Activated CD4-positive, alpha-beta T cell treated with anti-CD3 and anti-CD28 coated beads, Interleukin-2, amount 10 ng/mL, durations not matched to agents 24 days and 14 days (primary cell): ENCODE data around the gene SESN3. TPM values are rescaled to one million over a fixed set of nuclear protein-coding genes. Genes with fewer than 3 reads are reported as not detected.
"Not testable (repeated sequence)": the region's sequence is repeated elsewhere in the genome, so short reads cannot be mapped to it uniquely, and the experiment has no call there.

Source experiments
- DNase-seq: peaks from one replicate; pipeline ENCODE4 v3.0.0; 2022
- H3K27ac Mint-ChIP-seq: one replicate; pipeline ENCODE4 v1.8.0; 2022; ENCODE audit warnings: mild to moderate bottlenecking, mixed read lengths
- H3K27me3 Mint-ChIP-seq: one replicate; pipeline ENCODE4 v1.8.0; 2022; ENCODE audit warnings: mixed read lengths
- H3K36me3 Mint-ChIP-seq: one replicate; pipeline ENCODE4 v1.8.0; 2022; ENCODE audit warnings: low read depth, mild to moderate bottlenecking, mixed read lengths
- H3K4me1 Mint-ChIP-seq: one replicate; pipeline ENCODE4 v1.8.0; 2021; ENCODE audit warnings: mixed read lengths
- H3K4me3 Mint-ChIP-seq: one replicate; pipeline ENCODE4 v1.8.0; 2022; ENCODE audit warnings: mild to moderate bottlenecking, moderate library complexity, mixed read lengths
- H3K9me3 Mint-ChIP-seq: one replicate; pipeline ENCODE4 v1.8.0; 2021; ENCODE audit warnings: mixed read lengths
- intact Hi-C: fragments of 100-400 bp; cut with micrococcal nuclease; formaldehyde crosslinking; loops from one replicate; pipeline ENCODE4 v1.15.1; 2023
- total RNA-seq: library from RNA; stranded (reverse); gene quantifications from 2 replicates; pipeline ENCODE4 v1.2.3, GENCODE V29; 2022

SESN3 gene
- total RNA-seq, 1 donor from 2014 or later: 64.2 TPM

DNA sequence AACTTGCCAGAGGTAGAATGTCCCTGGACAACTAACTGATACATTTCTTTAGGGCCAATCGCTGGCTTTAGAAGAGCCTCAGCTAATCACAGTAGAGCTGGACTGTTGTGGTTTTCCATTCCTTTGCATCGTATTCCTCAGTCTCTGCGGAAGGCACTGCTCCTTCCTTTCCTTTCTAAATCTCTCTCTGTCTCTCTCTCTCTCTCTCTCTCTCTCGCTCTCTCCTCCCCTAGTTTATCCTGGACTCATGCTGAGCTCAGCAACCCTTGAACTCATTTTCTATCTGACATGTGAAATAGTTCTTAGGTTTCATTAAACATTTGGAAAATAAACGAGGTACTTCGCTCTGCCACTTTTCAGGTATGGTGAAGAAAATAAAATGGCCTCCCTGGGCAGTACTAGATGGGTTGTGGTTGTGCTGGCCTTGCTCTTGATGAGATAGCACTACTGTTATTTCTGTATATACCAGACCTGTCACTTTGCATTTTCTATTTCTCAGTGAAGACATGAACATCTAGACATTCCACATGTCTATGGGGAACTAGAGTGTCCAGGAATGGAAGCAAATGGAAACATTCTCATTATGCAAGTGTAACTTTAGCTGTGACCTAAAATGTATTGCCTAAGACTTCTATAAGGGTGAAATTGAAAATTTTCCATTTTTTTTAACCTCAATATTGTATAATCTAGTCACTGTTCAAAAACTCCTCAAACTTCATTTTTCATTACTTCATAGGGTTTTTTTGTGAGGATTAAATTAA is 12.0 kb upstream of the SESN3 start:
- no peaks in the 10 kb centered on the region for H3K36me3 Mint-ChIP-seq

DNA sequence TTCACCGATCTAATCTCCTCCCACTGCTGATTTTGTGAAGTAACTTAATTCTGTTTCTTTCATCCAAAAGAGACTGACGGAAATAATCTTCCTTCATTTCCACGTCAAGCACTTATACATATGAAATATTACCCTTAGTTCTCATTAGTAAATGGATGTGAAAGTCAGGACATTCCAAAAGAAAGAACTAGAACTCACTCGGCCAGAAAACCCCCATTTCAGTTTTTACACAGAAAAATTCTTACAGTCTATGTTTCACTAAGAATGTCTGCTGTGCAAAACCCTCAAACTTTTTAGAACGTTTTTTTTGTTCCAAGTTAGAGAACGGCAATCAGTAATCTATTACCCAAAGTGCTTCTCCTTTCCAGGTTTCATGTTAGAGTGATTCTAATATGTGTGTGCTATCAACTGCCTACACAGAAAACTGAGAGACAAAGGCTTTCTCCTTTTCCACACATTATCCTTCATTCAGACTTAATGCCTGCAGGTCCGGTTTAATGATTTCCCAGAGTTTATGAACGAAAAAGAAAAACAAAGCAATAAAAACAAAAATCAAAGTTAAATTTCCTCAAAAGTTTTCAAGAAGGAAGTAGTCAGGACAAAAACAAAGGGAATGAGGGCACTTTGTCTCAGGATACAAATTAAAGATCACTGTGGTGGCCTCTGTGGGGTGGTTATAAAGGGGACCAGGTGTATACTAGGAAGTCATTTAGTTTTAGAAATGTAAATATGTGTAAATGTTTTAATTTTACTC is 11.3 kb upstream of the SESN3 start:
- no peaks in the 10 kb centered on the region for H3K36me3 Mint-ChIP-seq
- H3K27ac Mint-ChIP-seq: no peak overlapping the region
- no peaks in the 10 kb centered on the region for H3K9me3 Mint-ChIP-seq
- no peak overlapping the region for H3K4me3 Mint-ChIP-seq
- no peaks in the 10 kb centered on the region for H3K27me3 Mint-ChIP-seq
- intact Hi-C loops: no loop called here
- peaks cover 3% of the 10 kb centered on the region for H3K4me1 Mint-ChIP-seq
- DNase-seq: no peak

More for the DNA sequence above, 12.0 kb upstream of the SESN3 start:
- no peak for DNase-seq
- no peak overlapping the region for H3K4me3 Mint-ChIP-seq
- peaks cover 3% of the 10 kb centered on the region for H3K4me1 Mint-ChIP-seq
- no peaks in the 10 kb centered on the region for H3K27me3 Mint-ChIP-seq
- H3K9me3 Mint-ChIP-seq: no peaks in the 10 kb centered on the region
- H3K27ac Mint-ChIP-seq: no peak overlapping the region
- intact Hi-C loops: no loop called here

DNA sequence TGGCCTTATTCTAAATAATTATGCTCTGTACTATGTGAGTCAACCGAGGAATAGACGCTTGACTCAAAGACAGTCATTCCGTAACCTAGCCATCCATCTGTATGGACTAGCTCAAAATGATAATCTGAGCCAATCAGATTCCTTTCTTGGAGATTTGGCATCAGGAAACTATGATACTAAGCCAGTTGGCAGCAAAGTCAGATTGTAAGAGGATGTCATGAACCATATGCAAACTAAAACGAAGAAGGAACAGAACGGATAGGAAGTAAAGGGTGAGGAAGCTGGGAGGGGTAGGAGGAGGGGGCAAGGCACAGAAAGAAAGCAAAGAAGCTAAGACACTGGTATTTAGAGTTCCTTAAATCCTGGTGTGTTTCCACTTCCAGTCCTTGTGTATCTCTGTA is 10.7 kb upstream of the SESN3 start:
- intact Hi-C loops: no loop called here
- no peak overlapping the region for H3K4me3 Mint-ChIP-seq
- H3K4me1 Mint-ChIP-seq: peaks cover 3% of the 10 kb centered on the region
- no peaks in the 10 kb centered on the region for H3K27me3 Mint-ChIP-seq
- no peaks in the 10 kb centered on the region for H3K9me3 Mint-ChIP-seq
- no peaks in the 10 kb centered on the region for H3K36me3 Mint-ChIP-seq
- DNase-seq: no peak
- H3K27ac Mint-ChIP-seq: no peak overlapping the region

DNA sequence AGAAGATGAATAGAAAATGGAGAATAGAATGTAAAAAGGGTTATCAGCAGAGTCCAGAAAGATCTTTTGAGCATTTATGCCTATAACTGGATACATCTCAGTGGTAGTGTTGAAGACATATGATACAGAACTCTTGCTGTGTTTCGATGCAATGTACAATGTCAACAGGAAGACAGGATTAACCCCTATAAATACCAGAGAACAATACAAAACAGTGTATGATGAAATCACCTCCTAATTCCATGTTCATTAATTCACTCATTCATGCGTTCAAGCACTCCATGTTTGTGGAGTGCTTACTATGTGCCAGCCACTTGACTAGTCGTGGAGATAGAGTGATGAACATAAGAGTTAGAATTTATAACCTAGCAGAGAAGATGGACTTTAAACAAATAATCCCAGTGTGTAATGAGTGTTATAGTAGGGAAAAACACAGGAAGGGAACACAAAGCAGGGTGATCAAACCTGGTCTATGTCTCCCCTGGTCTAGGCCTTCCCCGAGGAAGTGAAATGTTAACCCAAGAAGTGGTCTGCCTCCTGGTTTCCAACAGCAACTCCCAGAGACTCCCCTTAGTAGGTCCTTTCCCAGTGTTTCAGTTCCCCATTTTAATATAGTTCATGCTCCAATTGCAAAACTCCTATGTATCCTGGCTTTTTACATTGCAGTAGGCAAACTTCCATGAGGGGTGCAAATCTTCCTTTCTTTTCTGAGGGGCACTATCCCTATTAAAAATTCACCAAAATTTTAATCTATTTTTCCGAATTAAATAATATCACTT is 9.1 kb upstream of the SESN3 start:
- Mint-ChIP-seq H3K27ac (no peak overlapping the region), H3K4me1 (no peaks in the 10 kb centered on the region), H3K36me3 (no peaks in the 10 kb centered on the region), H3K9me3 (no peaks in the 10 kb centered on the region), H3K4me3 (no peak overlapping the region), H3K27me3 (no peaks in the 10 kb centered on the region)
- intact Hi-C loops: no loop called here
- no peak for DNase-seq

DNA sequence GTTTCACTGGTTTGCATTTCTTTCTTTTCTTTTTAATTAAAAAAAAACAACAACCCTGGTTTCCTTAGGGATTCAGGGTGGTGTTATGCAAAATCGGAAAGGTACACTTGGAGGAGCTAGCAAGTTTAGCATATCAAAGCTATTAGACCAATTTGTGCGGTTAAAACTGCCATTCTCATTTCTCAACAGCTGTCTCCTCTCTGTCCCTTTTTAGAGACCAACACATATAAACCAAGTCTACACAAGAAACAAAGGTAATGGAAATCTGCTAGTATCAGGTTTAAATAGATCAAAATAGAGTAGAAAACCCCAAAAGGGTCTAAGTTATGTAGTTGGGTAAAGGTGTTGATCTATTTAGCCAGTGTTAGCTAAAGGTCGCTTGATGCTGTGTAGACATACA is 1.7 kb upstream of the SESN3 start:
- Mint-ChIP-seq H3K27ac (no peak overlapping the region), H3K9me3 (no peaks in the 10 kb centered on the region), H3K36me3 (no peaks in the 10 kb centered on the region), H3K4me3 (no peak overlapping the region), H3K4me1 (peaks cover 22% of the 10 kb centered on the region), H3K27me3 (no peaks in the 10 kb centered on the region)
- intact Hi-C loops: loop anchor here (5.0 kb wide), 1 partner anchor 65 kb away; no protein-coding TSS in a partner anchor
- DNase-seq: no peak

DNA sequence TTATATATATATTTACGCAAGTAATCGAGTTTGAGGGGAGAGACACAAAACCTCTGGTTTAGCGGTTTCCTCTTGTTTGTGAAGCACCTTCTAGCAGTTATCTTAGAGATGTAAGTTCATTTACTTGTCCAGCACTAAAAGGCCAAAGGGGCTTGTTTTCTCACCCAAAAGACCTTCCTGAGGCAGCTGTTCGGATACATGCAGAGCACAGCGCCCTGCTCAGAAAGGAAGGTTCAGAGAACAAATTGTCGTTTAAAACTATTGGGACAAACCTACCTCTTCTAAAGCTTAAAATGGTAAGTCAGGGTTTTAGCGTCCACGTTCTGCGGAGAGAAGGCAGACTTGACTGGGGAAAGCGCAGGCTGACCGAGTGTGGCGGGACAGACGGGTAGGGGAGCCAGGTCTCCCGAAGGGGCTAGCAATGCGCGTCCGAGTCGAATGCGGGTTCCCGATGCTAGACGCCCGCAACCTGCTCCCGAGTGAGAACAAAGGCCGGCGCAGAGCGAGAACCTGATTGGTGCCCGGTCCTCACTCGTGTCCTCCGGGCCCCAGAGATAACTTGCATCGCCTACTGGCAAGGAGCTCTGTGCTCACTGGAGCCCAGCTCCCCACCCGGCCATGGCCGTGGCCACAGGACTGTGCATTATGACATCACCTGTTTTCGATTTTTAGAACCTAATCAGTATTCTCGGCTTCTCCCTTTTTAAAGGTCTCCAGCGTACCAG is 1.0 kb upstream of the SESN3 start:
- DNase-seq: peak; percentile 90
- Mint-ChIP-seq H3K27me3 (no peaks in the 10 kb centered on the region), H3K27ac (no peak overlapping the region), H3K36me3 (peaks cover 3% of the 10 kb centered on the region), H3K9me3 (no peaks in the 10 kb centered on the region), H3K4me1 (peaks cover 24% of the 10 kb centered on the region), H3K4me3 (no peak overlapping the region)
- intact Hi-C loops: loop anchor here (1.0 to 5.0 kb wide), 11 partner anchors 22 to 557 kb away; partner anchors contain the start of gene FAM76B

DNA sequence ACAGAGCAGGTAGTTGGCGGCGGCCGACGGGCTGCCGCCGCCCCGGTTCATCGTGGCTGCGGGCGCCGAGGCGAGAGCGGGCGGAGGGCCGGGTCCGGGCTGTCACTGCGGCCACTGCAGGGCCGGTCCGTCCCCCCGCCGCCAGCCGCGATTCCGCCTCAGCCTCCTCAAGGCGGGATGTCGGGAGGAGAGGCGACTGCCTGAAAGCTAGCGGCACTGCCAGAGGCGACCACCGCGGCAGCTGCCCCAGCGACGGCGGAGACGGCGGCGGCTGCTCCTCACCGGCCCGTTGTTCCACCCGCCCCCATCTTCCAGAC is 234 bp downstream of the SESN3 start:
- DNase-seq: no peak

DNA sequence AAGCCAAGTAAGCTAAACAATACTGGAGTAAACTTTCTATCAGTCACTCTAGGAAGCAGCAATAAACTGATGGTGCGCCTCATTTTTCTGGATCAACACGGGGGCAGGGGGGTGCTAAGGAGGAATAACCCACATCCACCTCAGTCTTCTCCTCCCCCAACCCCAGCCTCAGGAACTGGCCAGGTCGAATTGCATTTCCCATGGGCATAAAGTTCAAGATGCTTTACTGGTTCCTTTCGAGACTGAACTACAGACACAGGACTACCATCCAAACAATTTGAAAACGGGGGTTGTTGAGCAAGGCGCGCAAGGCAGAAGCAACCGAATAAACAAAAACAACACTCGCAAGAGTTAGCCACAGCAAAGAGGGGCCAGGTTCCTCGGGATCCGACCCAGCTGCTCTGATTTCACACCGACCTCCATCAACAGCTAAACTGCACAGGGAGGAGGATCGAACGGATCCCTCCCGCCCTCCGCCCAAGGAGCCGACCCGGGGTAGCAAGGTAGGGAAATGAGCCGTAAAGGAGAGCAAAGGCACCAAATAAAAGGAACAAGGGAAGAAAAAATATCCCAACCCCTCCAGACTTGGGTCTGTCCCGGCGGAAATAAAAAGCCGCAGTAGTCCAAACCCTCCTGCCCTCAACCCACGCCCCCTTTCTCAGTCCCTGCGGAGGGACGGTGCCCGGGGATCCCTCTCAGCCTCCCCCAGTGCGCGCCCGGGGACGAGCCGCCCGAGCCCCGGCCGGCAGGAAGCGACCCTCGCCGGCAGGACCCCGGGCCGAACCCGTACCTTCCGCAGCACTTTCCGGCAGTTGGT is 801 bp downstream of the SESN3 start:
- Mint-ChIP-seq H3K36me3 (peaks cover 13% of the 10 kb centered on the region), H3K4me1 (peaks cover 37% of the 10 kb centered on the region), H3K9me3 (no peaks in the 10 kb centered on the region), H3K4me3 (no peak overlapping the region), H3K27me3 (no peaks in the 10 kb centered on the region), H3K27ac (peak overlapping the region; percentile 92)
- DNase-seq: peak; percentile 79
- intact Hi-C loops: loop anchor here (2.0 to 5.0 kb wide), 5 partner anchors 67 to 532 kb away; no protein-coding TSS in a partner anchor

More for the DNA sequence above, 234 bp downstream of the SESN3 start:
- no peaks in the 10 kb centered on the region for H3K27me3 Mint-ChIP-seq
- H3K27ac Mint-ChIP-seq: peak overlapping the region; percentile 42
- H3K36me3 Mint-ChIP-seq: peaks cover 8% of the 10 kb centered on the region
- H3K4me3 Mint-ChIP-seq: no peak overlapping the region
- intact Hi-C loops: loop anchor here (1.0 to 5.0 kb wide), 11 partner anchors 24 to 559 kb away; partner anchors contain the start of gene FAM76B
- H3K9me3 Mint-ChIP-seq: no peaks in the 10 kb centered on the region
- peaks cover 33% of the 10 kb centered on the region for H3K4me1 Mint-ChIP-seq

DNA sequence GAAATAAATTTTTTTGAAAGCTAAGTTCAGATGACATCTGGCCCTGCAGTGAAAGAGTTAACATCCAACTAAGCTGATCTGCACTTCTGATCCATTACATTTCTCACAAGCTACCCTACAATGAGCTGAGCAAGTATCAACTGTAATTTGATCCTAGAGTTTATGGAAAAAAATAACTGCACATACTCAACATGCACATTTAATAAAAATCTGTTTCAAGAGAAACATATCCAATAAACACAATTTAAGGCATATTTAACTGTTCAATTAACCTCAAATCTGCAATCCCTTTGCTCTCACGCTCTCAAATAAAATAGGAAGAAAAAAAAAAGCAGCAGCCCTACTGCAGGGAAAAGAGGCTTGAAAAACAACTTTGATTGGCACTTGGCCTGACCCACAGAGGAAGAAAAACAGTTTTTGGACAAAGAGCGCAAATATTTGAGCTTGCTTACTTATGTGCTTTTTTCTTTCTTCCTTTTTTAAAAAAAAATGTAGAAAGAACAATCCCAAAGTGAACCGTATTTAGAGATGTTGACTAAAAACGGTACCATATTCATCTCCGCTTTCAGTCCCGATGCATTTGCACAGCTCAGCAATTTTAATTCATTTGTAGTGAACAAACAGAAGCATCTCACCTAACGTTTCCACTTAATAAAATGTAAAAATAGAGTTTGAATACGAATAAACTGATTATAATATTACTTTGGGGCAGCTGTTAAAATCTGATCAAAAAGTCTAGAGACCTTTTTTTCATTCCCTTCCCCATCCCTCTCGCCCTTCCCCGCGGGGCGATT is 1.6 kb downstream of the SESN3 start:
- DNase-seq: no peak
- Mint-ChIP-seq H3K4me3 (no peak overlapping the region), H3K4me1 (peaks cover 36% of the 10 kb centered on the region), H3K27me3 (no peaks in the 10 kb centered on the region), H3K27ac (peak overlapping the region; percentile 92), H3K36me3 (peaks cover 21% of the 10 kb centered on the region), H3K9me3 (no peaks in the 10 kb centered on the region)
- intact Hi-C loops: loop anchor here (5.0 kb wide), 1 partner anchor 533 kb away; no protein-coding TSS in a partner anchor

DNA sequence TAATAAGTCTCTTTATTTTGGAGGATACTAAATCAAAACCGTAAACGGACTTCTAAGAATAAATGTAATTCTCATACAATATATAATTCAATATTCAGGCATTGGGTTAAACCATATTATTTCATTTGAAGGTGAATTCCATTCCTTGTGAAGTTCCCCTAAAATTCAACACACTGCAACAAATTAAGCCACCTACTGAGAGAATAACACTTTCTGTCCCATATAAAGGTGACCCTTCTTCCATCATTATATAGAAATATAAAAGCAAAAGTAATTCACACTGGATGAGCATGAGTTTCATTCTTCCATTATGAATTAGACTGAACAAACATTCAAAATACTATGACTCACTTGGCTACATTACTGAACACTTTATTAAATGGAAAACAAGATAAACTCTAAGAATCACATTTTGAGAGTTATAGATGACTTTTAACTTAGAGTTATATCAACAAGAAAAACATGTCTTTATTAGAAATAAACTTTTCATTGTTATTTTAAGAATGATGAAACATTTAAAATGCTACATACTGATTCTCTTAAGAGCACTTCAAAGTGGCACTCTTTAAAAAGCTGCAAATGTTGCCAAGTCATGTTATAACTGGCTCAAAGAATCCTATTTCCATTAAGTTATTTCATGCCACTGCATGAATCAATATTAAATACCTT is 2.8 kb downstream of the SESN3 start:
- H3K27ac Mint-ChIP-seq: no peak overlapping the region
- H3K36me3 Mint-ChIP-seq: peaks cover 29% of the 10 kb centered on the region
- H3K27me3 Mint-ChIP-seq: no peaks in the 10 kb centered on the region
- DNase-seq: no peak
- H3K9me3 Mint-ChIP-seq: no peaks in the 10 kb centered on the region
- H3K4me1 Mint-ChIP-seq: peaks cover 34% of the 10 kb centered on the region
- intact Hi-C loops: loop anchor here (5.0 kb wide), 1 partner anchor 534 kb away; no protein-coding TSS in a partner anchor
- H3K4me3 Mint-ChIP-seq: no peak overlapping the region

DNA sequence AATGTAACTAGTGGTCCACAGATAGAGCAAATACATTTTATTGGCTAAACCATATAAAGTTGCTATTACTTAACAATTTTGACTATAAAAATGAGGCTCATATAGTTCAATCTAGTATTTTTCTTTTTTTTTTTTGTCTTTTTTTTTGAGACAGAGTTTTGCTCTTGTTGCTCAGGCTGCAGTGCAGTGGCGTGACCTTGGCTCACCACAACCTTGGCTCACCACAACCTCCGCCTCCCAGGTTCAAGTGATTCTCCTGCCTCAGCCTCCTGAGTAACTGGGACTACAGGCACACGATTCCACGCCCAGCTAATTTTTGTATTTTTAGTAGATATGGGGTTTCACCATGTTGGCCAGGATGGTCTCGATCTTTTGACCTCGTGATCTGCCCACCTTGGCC is 3.9 kb downstream of the SESN3 start:
- intact Hi-C loops: loop anchor here (5.0 kb wide), 1 partner anchor 535 kb away; no protein-coding TSS in a partner anchor
- not testable (repeated sequence) for H3K27me3 Mint-ChIP-seq, H3K27ac Mint-ChIP-seq, H3K9me3 Mint-ChIP-seq
- peak overlapping the region; percentile 54 for H3K4me3 Mint-ChIP-seq
- peaks cover 30% of the 10 kb centered on the region for H3K36me3 Mint-ChIP-seq
- H3K4me1 Mint-ChIP-seq: peaks cover 31% of the 10 kb centered on the region
- peak; percentile 69 for DNase-seq

DNA sequence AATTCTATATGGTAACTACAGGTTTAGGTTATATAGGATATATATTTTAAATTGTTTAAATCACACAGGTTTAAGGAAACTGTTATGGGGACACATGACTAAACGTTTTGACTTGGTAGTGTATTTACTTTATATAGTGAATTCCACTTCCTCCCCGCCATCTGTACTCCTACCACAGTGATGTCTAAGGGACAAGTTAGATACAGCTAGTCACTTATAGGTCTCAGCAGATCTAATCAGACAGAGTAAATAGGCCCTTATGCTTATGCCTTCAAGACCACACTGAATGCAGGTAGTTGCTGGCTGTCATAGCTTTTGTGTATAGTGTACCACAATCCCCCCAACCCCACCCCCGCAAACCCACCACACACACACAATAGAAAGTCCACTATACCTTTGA is 8.2 kb downstream of the SESN3 start:
- H3K27ac Mint-ChIP-seq: no peak overlapping the region
- H3K36me3 Mint-ChIP-seq: peaks cover 46% of the 10 kb centered on the region
- no peaks in the 10 kb centered on the region for H3K9me3 Mint-ChIP-seq
- H3K4me1 Mint-ChIP-seq: peaks cover 32% of the 10 kb centered on the region
- no peak overlapping the region for H3K4me3 Mint-ChIP-seq
- DNase-seq: no peak
- H3K27me3 Mint-ChIP-seq: no peaks in the 10 kb centered on the region
- intact Hi-C loops: no loop called here
